Gastrocnemius medialis (tissue), 4 donors: Measurements from ENCODE around the gene SPATA2.
"Not testable (repeated sequence)": the region's sequence is repeated elsewhere in the genome, so short reads cannot be mapped to it uniquely, and the experiment has no call there.

Experiments used
- CTCF ChIP-seq, 5 experiments: fragments of 450-650 bp in 3 of 5; fragments of 200-600 bp in 2 of 5; sonication (generic) in 2 of 5; IDR thresholded peaks in 4 of 5; conservative IDR thresholded peaks in 1 of 5; 1 replicate in 4 of 5; 2 replicates in 1 of 5; pipeline ENCODE4 v1.5.1; 2016 to 2019; ENCODE audit warnings: antibody characterized with exemption in 5 of 5, mild to moderate bottlenecking in 3 of 5, moderate library complexity in 3 of 5
- POLR2A ChIP-seq, 2 donors: fragments of 450-650 bp; IDR thresholded peaks; one replicate each; pipeline ENCODE4 v1.6.1; 2017; ENCODE audit warnings: antibody characterized with exemption in 2 of 2, mild to moderate bottlenecking in 2 of 2, moderate library complexity in 2 of 2

- not testable (repeated sequence) for TF ChIP-seq CTCF (IDR thresholded peaks at IDR 0.05 in 4 of 5, conservative IDR thresholded peaks at IDR 0.05 in 1 of 5); POLR2A (IDR thresholded peaks at IDR 0.05)
Observed at GRCh38 chr20:49861232-49861631, 54.1 kb downstream of the SPATA2 start.
